ENCODE results near the gene ROPN1B.
A peak's percentile ranks its signal among the peaks of the same experiment; 100 is the strongest.
"Not testable (repeated sequence)": the region's sequence is repeated elsewhere in the genome, so short reads cannot be mapped to it uniquely, and the experiment has no call there.

ROPN1B gene

GRCh38 chr3:125968701-125969592 is at the start of gene ROPN1B:
TSS of gene ROPN1B (plus strand) at chr3:125969178. CDS start at chr3:125972055, 2,877 bp downstream.
- in situ Hi-C loops (cut with HindIII; ENCODE audit: low pct_ligation_motif_present, low sequenced_read_pairs); DNase-seq; H3K4me3 ChIP-seq (ENCODE audit: low read depth, low read length); H3K36me3 ChIP-seq (replicated peaks); H3K27ac ChIP-seq: not testable (repeated sequence)
- H3K27me3 ChIP-seq (replicated peaks) = peaks cover 21% of the 10 kb centered on the region

- H3K36me3 ChIP-seq (replicated peaks); H3K27ac ChIP-seq; DNase-seq; H3K4me3 ChIP-seq (ENCODE audit: low read depth, low read length); H3K27me3 ChIP-seq (replicated peaks); in situ Hi-C loops (cut with HindIII; ENCODE audit: low pct_ligation_motif_present, low sequenced_read_pairs): not testable (repeated sequence)
Observed at GRCh38 chr3:125920191-125920590, 48.8 kb upstream of the ROPN1B start.

- DNase-seq; H3K27me3 ChIP-seq (replicated peaks); H3K4me3 ChIP-seq (ENCODE audit: low read depth, low read length); H3K36me3 ChIP-seq (replicated peaks); in situ Hi-C loops (cut with HindIII; ENCODE audit: low pct_ligation_motif_present, low sequenced_read_pairs); H3K27ac ChIP-seq: not testable (repeated sequence)
Observed at GRCh38 chr3:125920751-125921279, 48.2 kb upstream of the ROPN1B start.

- H3K4me3 ChIP-seq (ENCODE audit: low read depth, low read length); in situ Hi-C loops (cut with HindIII; ENCODE audit: low pct_ligation_motif_present, low sequenced_read_pairs); H3K27me3 ChIP-seq (replicated peaks); H3K27ac ChIP-seq; H3K36me3 ChIP-seq (replicated peaks): not testable (repeated sequence)
- peak; percentile 63 for TF ChIP-seq CTCF (IDR thresholded peaks at IDR 0.05; ENCODE audit: low read depth, low read length, missing control alignments)
- peak; percentile 39 for DNase-seq
Observed at GRCh38 chr3:125921712-125922111, 47.3 kb upstream of the ROPN1B start.

- H3K4me3 ChIP-seq (ENCODE audit: low read depth, low read length); H3K27me3 ChIP-seq (replicated peaks); H3K27ac ChIP-seq; DNase-seq; H3K36me3 ChIP-seq (replicated peaks); in situ Hi-C loops (cut with HindIII; ENCODE audit: low pct_ligation_motif_present, low sequenced_read_pairs): not testable (repeated sequence)
Observed at GRCh38 chr3:125923324-125924115, 45.5 kb upstream of the ROPN1B start.

GRCh38 chr3:125924276-125924675 is 44.7 kb upstream of the ROPN1B start:
- H3K36me3 ChIP-seq (replicated peaks); H3K27me3 ChIP-seq (replicated peaks); H3K27ac ChIP-seq; in situ Hi-C loops (cut with HindIII; ENCODE audit: low pct_ligation_motif_present, low sequenced_read_pairs); DNase-seq; H3K4me3 ChIP-seq (ENCODE audit: low read depth, low read length): not testable (repeated sequence)

- DNase-seq; H3K27me3 ChIP-seq (replicated peaks); H3K4me3 ChIP-seq (ENCODE audit: low read depth, low read length); in situ Hi-C loops (cut with HindIII; ENCODE audit: low pct_ligation_motif_present, low sequenced_read_pairs); H3K36me3 ChIP-seq (replicated peaks); H3K27ac ChIP-seq: not testable (repeated sequence)
Observed at GRCh38 chr3:125925727-125926126, 43.3 kb upstream of the ROPN1B start.

- H3K36me3 ChIP-seq (replicated peaks); H3K4me3 ChIP-seq (ENCODE audit: low read depth, low read length); H3K27ac ChIP-seq; in situ Hi-C loops (cut with HindIII; ENCODE audit: low pct_ligation_motif_present, low sequenced_read_pairs); H3K27me3 ChIP-seq (replicated peaks): not testable (repeated sequence)
- peak; percentile 69 for TF ChIP-seq CTCF (IDR thresholded peaks at IDR 0.05; ENCODE audit: low read depth, low read length, missing control alignments)
- peak; percentile 51 for DNase-seq
Observed at GRCh38 chr3:125928771-125929545, 40.0 kb upstream of the ROPN1B start.

- H3K27ac ChIP-seq; H3K36me3 ChIP-seq (replicated peaks); H3K27me3 ChIP-seq (replicated peaks); H3K4me3 ChIP-seq (ENCODE audit: low read depth, low read length); DNase-seq; in situ Hi-C loops (cut with HindIII; ENCODE audit: low pct_ligation_motif_present, low sequenced_read_pairs): not testable (repeated sequence)
Observed at GRCh38 chr3:125929765-125930164, 39.2 kb upstream of the ROPN1B start.

DNA sequence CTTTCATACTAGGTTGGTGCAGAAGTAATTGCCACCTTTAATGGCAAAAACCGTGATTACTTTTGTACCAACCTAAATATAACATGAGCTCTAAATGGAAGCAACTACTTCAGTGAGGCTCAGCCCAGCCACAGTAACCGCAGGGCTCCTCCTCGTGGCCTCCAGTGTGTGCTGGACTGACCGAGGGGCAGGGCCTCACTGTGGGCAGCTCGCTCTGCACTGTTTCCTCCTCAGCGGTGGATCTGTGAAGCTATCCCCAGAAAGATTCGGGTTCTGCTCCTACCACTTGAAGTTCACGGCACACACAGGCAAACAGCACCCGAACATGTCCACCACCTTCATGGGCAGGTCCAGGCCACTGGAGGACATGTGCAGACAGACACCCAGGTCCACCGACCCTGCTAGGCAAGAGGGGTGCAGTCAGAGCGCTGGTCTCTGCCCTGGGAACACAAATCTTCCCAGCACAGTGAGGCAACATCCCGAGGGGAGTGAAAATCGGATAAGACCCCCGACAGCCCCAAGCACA is 37.6 kb upstream of the ROPN1B start:
- in situ Hi-C loops (cut with HindIII; ENCODE audit: low pct_ligation_motif_present, low sequenced_read_pairs); H3K27me3 ChIP-seq (replicated peaks); DNase-seq; H3K36me3 ChIP-seq (replicated peaks); H3K4me3 ChIP-seq (ENCODE audit: low read depth, low read length); H3K27ac ChIP-seq: not testable (repeated sequence)

GRCh38 chr3:125933397-125934173 is 35.4 kb upstream of the ROPN1B start:
- H3K27ac ChIP-seq; H3K27me3 ChIP-seq (replicated peaks); H3K36me3 ChIP-seq (replicated peaks); DNase-seq; in situ Hi-C loops (cut with HindIII; ENCODE audit: low pct_ligation_motif_present, low sequenced_read_pairs); H3K4me3 ChIP-seq (ENCODE audit: low read depth, low read length): not testable (repeated sequence)
